K562 (cell line): ENCODE results near the gene MBNL2. TPM values are rescaled to one million over a fixed set of nuclear protein-coding genes. Genes with fewer than 3 reads are reported as not detected.

Experiments used
- ATAC-seq: fragments of 200-7000 bp; cut with Tn5 transposase; 3 replicates; pipeline ENCODE4 v1.9.1; 2020; ENCODE audit warnings: moderate library complexity
- BruUV-seq: library from RNA; stranded (reverse); fragments of 400-500 nt; replicated peaks from 2 replicates; lab custom pipeline; 2021; lab: Mats Ljungman, UMichigan
- CTCF ChIA-PET: fragments of 300-600 bp; formaldehyde crosslinking; extraction: SDS; loops from one replicate; lab custom pipeline; 2021; ENCODE audit warnings: low intra/inter-chr PET ratio; lab: Yijun Ruan, JAX
- POLR2A ChIA-PET: fragments of 300-600, 350-650 bp; sonication (Branson Sonifier 250); formaldehyde crosslinking; extraction: SDS; loops from one replicate; lab custom pipeline; 2021; ENCODE audit warnings: antibody characterized with exemption, inconsistent platforms; lab: Yijun Ruan, JAX
- DNase-seq, 4 experiments: peaks; one replicate each; pipeline versions ENCODE4 v3.0.0 to v3.0.0-alpha.2; 2011 to 2018; ENCODE audit warnings: low spot score in 3 of 4, mixed read lengths in 3 of 4; ENCODE audit errors: extremely low read depth in 1 of 4
- FAIRE-seq: peaks from 2 replicates; lab custom pipeline; 2011; peaks lifted over from hg19 to GRCh38; lab: Jason Lieb, UNC
- H2AFZ ChIP-seq: 2 replicates; pipeline ENCODE4 v1.6.0; 2011; ENCODE audit warnings: low read depth, low read length, control low read depth, inconsistent platforms
- H3K27ac ChIP-seq: fragments of 200-600 bp; 3 replicates; pipeline ENCODE4 v1.8.0; 2011; ENCODE audit warnings: low read depth, mild to moderate bottlenecking, control low read depth, inconsistent platforms, low read length, moderate library complexity, mixed read lengths; ENCODE audit errors: extremely low read depth
- H3K27me3 ChIP-seq, 2 experiments: fragments of 300-600 bp in 1 of 2; 2 replicates in 1 of 2; 3 replicates in 1 of 2; pipeline versions ENCODE4 v1.6.0 to v1.8.0; 2011; ENCODE audit warnings: inconsistent platforms in 2 of 2, low read length in 2 of 2, mild to moderate bottlenecking in 1 of 2, mixed read lengths in 1 of 2, moderate library complexity in 1 of 2; ENCODE audit not compliant: control insufficient read depth in 2 of 2, insufficient read depth in 2 of 2
- H3K36me3 ChIP-seq: fragments of 300-600 bp; 3 replicates; pipeline ENCODE4 v1.8.0; 2011; ENCODE audit warnings: mild to moderate bottlenecking, low read length, inconsistent platforms; ENCODE audit not compliant: control insufficient read depth, insufficient read depth
- H3K4me1 ChIP-seq, 2 experiments: fragments of 200-600 bp in 1 of 2; replicated peaks in 1 of 2; 2 replicates in 1 of 2; 3 replicates in 1 of 2; pipeline versions ENCODE4 v1.5.1 to v1.8.0; 2011; ENCODE audit warnings: inconsistent platforms in 2 of 2, low read length in 2 of 2, mild to moderate bottlenecking in 1 of 2, mixed read lengths in 1 of 2, moderate library complexity in 1 of 2; ENCODE audit not compliant: control insufficient read depth in 2 of 2, insufficient read depth in 2 of 2
- H3K4me2 ChIP-seq: 2 replicates; pipeline ENCODE4 v1.6.1; 2011; ENCODE audit warnings: low read length, control low read depth, inconsistent platforms, mixed read lengths; ENCODE audit not compliant: insufficient read depth
- H3K4me3 ChIP-seq: fragments of 200-600 bp; sonication (generic), shearing (Covaris generic); 2 replicates; pipeline ENCODE4 v1.5.1; 2016; ENCODE audit warnings: control low read depth, inconsistent platforms
- H3K79me2 ChIP-seq: fragments of 200-600 bp; 3 replicates; pipeline ENCODE4 v1.8.0; 2011; ENCODE audit warnings: low read length, inconsistent platforms; ENCODE audit not compliant: control insufficient read depth, insufficient read depth
- H3K9ac ChIP-seq, 2 experiments: 2 replicates each; pipeline versions ENCODE4 v1.6.0 to v1.6.1; 2011; ENCODE audit warnings: low read depth in 2 of 2, low read length in 2 of 2, control low read depth in 1 of 2, inconsistent platforms in 1 of 2, mild to moderate bottlenecking in 1 of 2, mixed read lengths in 1 of 2; ENCODE audit not compliant: insufficient read depth in 1 of 2
- H3K9me1 ChIP-seq: one replicate; pipeline ENCODE4 v1.6.0; 2011; ENCODE audit warnings: inconsistent platforms, mild to moderate bottlenecking, low read length, moderate library complexity; ENCODE audit not compliant: control insufficient read depth, insufficient read depth
- H3K9me3 ChIP-seq: replicated peaks from 2 replicates; pipeline ENCODE4 v1.5.1; 2011; ENCODE audit warnings: low read depth, low read length, inconsistent platforms; ENCODE audit not compliant: control insufficient read depth, insufficient read depth
- H4K20me1 ChIP-seq: replicated peaks from 2 replicates; pipeline ENCODE4 v1.6.1; 2011; ENCODE audit warnings: low read length, inconsistent platforms, mixed read lengths; ENCODE audit not compliant: control insufficient read depth, insufficient read depth
- ASH1L ChIP-seq: fragments of 450-650 bp; IDR thresholded peaks from 2 replicates; pipeline ENCODE4 v1.6.1; 2018; ENCODE audit warnings: borderline replicate concordance, mild to moderate bottlenecking, low read depth; ENCODE audit not compliant: partially characterized antibody
- DIDO1 ChIP-seq: fragments of 450-650 bp; IDR thresholded peaks from 2 replicates; pipeline ENCODE4 v1.6.1; 2016; ENCODE audit warnings: low read depth, missing biosample characterization, missing genetic modification characterization
- ERF ChIP-seq: fragments of 450-650 bp; formaldehyde crosslinking; IDR thresholded peaks from 2 replicates; pipeline ENCODE4 v1.4.0; 2020; ENCODE audit warnings: mild to moderate bottlenecking, mixed read lengths
- KAT7 ChIP-seq: sonication (generic); formaldehyde crosslinking; IDR thresholded peaks from 2 replicates; pipeline ENCODE4 v1.8.0; 2022; ENCODE audit warnings: missing genetic modification reagents, mild to moderate bottlenecking, borderline replicate concordance
- MTA1 ChIP-seq: fragments of 450-650 bp; IDR thresholded peaks from 2 replicates; pipeline ENCODE4 v1.6.1; 2017; ENCODE audit warnings: borderline replicate concordance
- RCOR1 ChIP-seq, 2 experiments: IDR thresholded peaks; 2 replicates each; pipeline ENCODE4 v1.6.1; 2012; ENCODE audit warnings: low read depth in 2 of 2, low read length in 2 of 2, borderline replicate concordance in 1 of 2, improper control_type of control experiment in 1 of 2
- SOX6 ChIP-seq: fragments of 450-650 bp; IDR thresholded peaks from 2 replicates; pipeline ENCODE4 v1.6.1; 2014; ENCODE audit warnings: mild to moderate bottlenecking
- ZBED1 ChIP-seq: IDR thresholded peaks from 2 replicates; pipeline ENCODE4 v1.6.1; 2014
- ZNF239 ChIP-seq: fragments of 250-450 bp; sonication (Bioruptor Pico); IDR thresholded peaks from 2 replicates; pipeline ENCODE4 v1.4.0; 2020; ENCODE audit warnings: mild to moderate bottlenecking
- ZNF766 ChIP-seq: fragments of 200-800 bp; sonication (Bioruptor generic); conservative IDR thresholded peaks from 2 replicates; pipeline ENCODE4 v1.6.1; 2016; ENCODE audit warnings: missing genetic modification characterization, missing compliant biosample characterization
- WGBS: fragments of 100-300 bp; shearing (Covaris generic); methylation state at CpG from one replicate; pipeline ENCODE4 v1.1.6; 2016; ENCODE audit warnings: low coverage, mixed read lengths; ENCODE audit not compliant: insufficient coverage; ENCODE audit errors: missing lambda C conversion rate; 5-methylcytosine and 5-hydroxymethylcytosine counted together
- in situ Hi-C: fragments of 300-500 bp; cut with MboI; formaldehyde crosslinking; loops from 4 replicates; pipeline ENCODE4 v1.15.0; 2018; ENCODE audit warnings: inconsistent platforms, mixed read lengths
- intact Hi-C: fragments of 100-400 bp; cut with micrococcal nuclease; formaldehyde crosslinking; loops from 2 replicates; pipeline ENCODE4 v1.14.2; 2022
- polyA plus RNA-seq, 8 experiments: library from polyadenylated mRNA; depleted of rRNA in 4 of 8; stranded (reverse) in 5 of 8; unstranded in 3 of 8; fragments of >200 nt; fragmentation: Nextera tagmentation in 2 of 8; fragmentation: Illumina TruSeq in 1 of 8; extraction: Ambion mirVana in 2 of 8; extraction: Trizol in 1 of 8; gene quantifications; 2 replicates each; pipeline versions ENCODE4 v1.2.1 to v1.2.3, GENCODE V29; 2011 to 2014; ENCODE audit warnings: inconsistent platforms in 1 of 8, missing spikeins in 1 of 8
- total RNA-seq, 7 experiments: library from RNA; depleted of rRNA in 6 of 7; stranded (reverse); fragments of >200 nt in 6 of 7; fragmentation: Illumina TruSeq in 2 of 7; extraction: Trizol in 2 of 7; gene quantifications; 2 replicates each; pipeline versions ENCODE4 v1.2.1 to v1.2.3, GENCODE V29; 2011 to 2021; ENCODE audit warnings: low replicate concordance in 1 of 7
- TF ChIP-seq, protein P1 (sequence below): fragments of 250-450 bp; sonication (Bioruptor Pico); IDR thresholded peaks from 2 replicates; pipeline ENCODE4 v1.4.0; 2020; ENCODE audit warnings: mild to moderate bottlenecking, moderate library complexity
- TF ChIP-seq, protein P2 (sequence below): fragments of 450-650 bp; formaldehyde crosslinking; IDR thresholded peaks from 2 replicates; pipeline ENCODE4 v1.4.0; 2022; ENCODE audit warnings: mild to moderate bottlenecking, moderate library complexity

MBNL2 gene
- total and polyA plus RNA-seq, 9 of the 15 experiments (the other 6 are each of a cell fraction or from before 2014, with no cell fraction given): 7.0 to 24.8 (median 13.8) TPM

DNA sequence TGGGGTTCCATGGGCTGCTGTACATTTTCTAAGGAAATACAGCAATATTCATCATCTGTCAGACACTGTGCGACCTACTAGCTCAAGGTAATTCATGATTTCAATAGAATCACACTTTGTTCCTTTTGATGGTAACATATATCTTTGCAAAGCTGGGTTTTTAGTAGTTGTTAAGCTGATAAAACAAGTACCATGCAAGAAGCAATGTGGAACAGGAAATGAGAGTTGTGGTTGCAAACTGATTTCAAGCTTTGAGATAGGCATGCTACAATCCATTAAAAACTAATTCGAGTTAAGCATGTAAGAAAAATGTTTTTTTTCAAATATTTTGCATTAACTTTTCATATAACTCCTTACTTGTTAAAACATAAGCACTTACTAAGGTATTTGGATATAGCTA is 6.8 kb upstream of the MBNL2 start:
- CTCF ChIA-PET: no interaction called here
- FAIRE-seq (no peak), DNase-seq (no peak), ATAC-seq (no peak)
- no peaks in the 10 kb centered on the region for H3K79me2 ChIP-seq
- no peak overlapping the region for H3K4me3 ChIP-seq
- no TSS peak for BruUV-seq
- no peak overlapping the region for H3K9ac ChIP-seq
- no peaks in the 10 kb centered on the region for H3K27me3 ChIP-seq
- H3K4me1 ChIP-seq: peaks cover 0 to 13% of the 10 kb centered on the region in 2 experiments; a peak in 2 of 5 replicates
- peak overlapping the region; percentile 53; the same call in 1 of the 2 replicates for H2AFZ ChIP-seq
- no peaks in the 10 kb centered on the region for H3K9me3 ChIP-seq
- no peak overlapping the region for H3K27ac ChIP-seq
- TF ChIP-seq ZBED1 (no peak), DIDO1 (tag) (no peak), ASH1L (no peak), ZNF239 (no peak), KAT7 (no peak), ZNF766 (CRISPR knock-in tag) (no peak), RCOR1 (IDR thresholded peaks at IDR 0.05; ENCODE audit: borderline replicate concordance in 1 of 2, low read depth in 2 of 2, low read length in 2 of 2) (no peak), SOX6 (no peak), MTA1 (no peak), ERF (no peak)
- TF ChIP-seq, protein P1, sequence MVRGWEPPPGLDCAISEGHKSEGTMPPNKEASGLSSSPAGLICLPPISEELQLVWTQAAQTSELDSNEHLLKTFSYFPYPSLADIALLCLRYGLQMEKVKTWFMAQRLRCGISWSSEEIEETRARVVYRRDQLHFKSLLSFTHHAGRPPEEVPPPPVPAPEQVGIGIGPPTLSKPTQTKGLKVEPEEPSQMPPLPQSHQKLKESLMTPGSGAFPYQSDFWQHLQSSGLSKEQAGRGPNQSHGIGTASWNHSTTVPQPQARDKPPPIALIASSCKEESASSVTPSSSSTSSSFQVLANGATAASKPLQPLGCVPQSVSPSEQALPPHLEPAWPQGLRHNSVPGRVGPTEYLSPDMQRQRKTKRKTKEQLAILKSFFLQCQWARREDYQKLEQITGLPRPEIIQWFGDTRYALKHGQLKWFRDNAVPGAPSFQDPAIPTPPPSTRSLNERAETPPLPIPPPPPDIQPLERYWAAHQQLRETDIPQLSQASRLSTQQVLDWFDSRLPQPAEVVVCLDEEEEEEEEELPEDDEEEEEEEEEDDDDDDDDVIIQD (CRISPR knock-in tag): no peak
- TF ChIP-seq, protein P2, sequence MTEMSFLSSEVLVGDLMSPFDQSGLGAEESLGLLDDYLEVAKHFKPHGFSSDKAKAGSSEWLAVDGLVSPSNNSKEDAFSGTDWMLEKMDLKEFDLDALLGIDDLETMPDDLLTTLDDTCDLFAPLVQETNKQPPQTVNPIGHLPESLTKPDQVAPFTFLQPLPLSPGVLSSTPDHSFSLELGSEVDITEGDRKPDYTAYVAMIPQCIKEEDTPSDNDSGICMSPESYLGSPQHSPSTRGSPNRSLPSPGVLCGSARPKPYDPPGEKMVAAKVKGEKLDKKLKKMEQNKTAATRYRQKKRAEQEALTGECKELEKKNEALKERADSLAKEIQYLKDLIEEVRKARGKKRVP (CRISPR knock-in tag): no peak
- intact Hi-C loops (no loop called here), in situ Hi-C loops (no loop called here)
- WGBS: 33% methylated on average over 2 of the region's 2 CpGs
- no peaks in the 10 kb centered on the region for H3K36me3 ChIP-seq
- no peaks in the 10 kb centered on the region for H3K9me1 ChIP-seq
- POLR2A ChIA-PET: interaction anchor here (0.8 to 1.5 kb wide), 2 partner anchors 12 to 89 kb away, joined by 3 to 4 read pairs; no protein-coding TSS in a partner anchor
- H4K20me1 ChIP-seq: no peaks in the 10 kb centered on the region
- no peak overlapping the region for H3K4me2 ChIP-seq
